ENCODE results near the gene ARAP2. TPM values are rescaled to one million over a fixed set of nuclear protein-coding genes. Genes with fewer than 3 reads are reported as not detected.

ARAP2 gene
- total RNA-seq, 4 donors from 2014 or later, result 12.4 to 23.4 (median 14.4) TPM

DNA sequence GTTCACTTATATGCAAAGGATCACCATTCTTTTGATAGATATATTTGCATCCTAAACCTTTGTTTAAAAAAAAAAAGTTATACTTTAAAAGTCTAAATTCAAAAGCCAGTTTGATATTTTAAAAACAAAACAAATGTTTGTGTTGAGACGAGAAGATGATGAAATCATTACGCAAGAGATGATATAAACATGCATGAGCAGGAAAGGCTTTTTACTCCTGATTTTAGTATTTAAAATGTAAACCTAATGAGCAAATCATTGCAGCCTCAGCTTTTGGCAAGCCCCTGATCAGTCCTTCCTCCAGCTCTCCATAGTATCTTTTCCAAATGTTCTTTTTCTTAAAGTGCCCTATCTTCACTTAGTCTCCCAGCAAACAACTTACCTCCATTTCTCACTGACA, 115.6 kb downstream of the ARAP2 start:
- no peak overlapping the region for H3K4me3 ChIP-seq
- H3K27ac ChIP-seq, result no peak overlapping the region
- TF ChIP-seq POLR2AphosphoS5 (IDR thresholded peaks at IDR 0.05) (no peak), EP300 (IDR thresholded peaks at IDR 0.05) (no peak), POLR2A (IDR thresholded peaks at IDR 0.05) (no peak)
- TF ChIP-seq, protein P1, sequence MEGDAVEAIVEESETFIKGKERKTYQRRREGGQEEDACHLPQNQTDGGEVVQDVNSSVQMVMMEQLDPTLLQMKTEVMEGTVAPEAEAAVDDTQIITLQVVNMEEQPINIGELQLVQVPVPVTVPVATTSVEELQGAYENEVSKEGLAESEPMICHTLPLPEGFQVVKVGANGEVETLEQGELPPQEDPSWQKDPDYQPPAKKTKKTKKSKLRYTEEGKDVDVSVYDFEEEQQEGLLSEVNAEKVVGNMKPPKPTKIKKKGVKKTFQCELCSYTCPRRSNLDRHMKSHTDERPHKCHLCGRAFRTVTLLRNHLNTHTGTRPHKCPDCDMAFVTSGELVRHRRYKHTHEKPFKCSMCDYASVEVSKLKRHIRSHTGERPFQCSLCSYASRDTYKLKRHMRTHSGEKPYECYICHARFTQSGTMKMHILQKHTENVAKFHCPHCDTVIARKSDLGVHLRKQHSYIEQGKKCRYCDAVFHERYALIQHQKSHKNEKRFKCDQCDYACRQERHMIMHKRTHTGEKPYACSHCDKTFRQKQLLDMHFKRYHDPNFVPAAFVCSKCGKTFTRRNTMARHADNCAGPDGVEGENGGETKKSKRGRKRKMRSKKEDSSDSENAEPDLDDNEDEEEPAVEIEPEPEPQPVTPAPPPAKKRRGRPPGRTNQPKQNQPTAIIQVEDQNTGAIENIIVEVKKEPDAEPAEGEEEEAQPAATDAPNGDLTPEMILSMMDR (IDR thresholded peaks at IDR 0.05), result no peak
- no peaks in the 10 kb centered on the region for H3K36me3 ChIP-seq
- H3K9me3 ChIP-seq, result no peaks in the 10 kb centered on the region
- no peak for ATAC-seq
- no peaks in the 10 kb centered on the region for H3K27me3 ChIP-seq
- WGBS, 2 donors (ENCODE audit: low coverage in 1 of 2), result 29 to 38% methylated on average over 2 of the region's 2 CpGs
- H3K4me1 ChIP-seq, result no peaks in the 10 kb centered on the region

DNA sequence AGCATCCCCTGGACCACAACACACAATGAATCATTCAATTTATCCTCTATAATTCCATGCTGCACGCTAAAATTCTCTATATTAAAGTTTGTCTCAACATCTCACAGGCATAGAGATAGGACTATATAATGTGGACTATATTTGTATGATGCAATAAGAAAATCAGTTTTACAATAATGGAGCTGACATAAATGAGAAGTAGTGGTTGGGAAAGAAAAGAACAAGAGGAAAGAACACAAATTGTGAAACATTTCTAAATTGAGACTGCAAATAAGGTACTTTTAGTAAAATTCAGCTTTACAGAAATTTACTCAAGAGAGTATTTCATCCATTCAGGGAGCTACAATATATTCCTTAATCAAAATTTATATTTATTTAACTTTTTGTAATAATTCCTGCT, 120.4 kb downstream of the ARAP2 start:
- TF ChIP-seq POLR2AphosphoS5 (IDR thresholded peaks at IDR 0.05) (no peak), POLR2A (IDR thresholded peaks at IDR 0.05) (no peak), EP300 (IDR thresholded peaks at IDR 0.05) (no peak)
- TF ChIP-seq, protein P1 (IDR thresholded peaks at IDR 0.05), result no peak

DNA sequence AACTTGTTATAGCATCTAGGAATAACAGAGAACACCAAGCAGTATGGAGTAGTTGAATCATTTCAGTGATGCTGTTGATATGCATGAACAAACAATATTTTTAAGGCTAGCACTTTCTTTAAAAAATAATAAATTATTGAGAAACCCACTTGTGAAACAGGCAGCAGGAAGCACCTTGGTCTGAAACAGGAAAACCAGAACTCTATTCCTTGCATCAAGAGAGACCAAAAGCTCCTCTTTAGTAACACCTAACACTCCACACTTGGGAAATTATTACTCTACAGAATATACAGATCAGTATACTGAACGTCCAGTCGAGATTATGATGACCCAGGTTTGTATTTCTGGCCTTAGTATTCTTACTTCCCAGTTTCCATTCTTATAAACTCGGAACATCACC, 129.0 kb downstream of the ARAP2 start:
- no peak overlapping the region for H3K4me3 ChIP-seq
- H3K36me3 ChIP-seq, result no peaks in the 10 kb centered on the region
- no peaks in the 10 kb centered on the region for H3K9me3 ChIP-seq
- H3K27me3 ChIP-seq, result no peaks in the 10 kb centered on the region
- no peak for ATAC-seq
- WGBS, 2 donors (ENCODE audit: low coverage in 1 of 2), result 73 to 81% methylated on average over 3 of the region's 3 CpGs
- H3K27ac ChIP-seq, result no peak overlapping the region
- H3K4me1 ChIP-seq, result no peaks in the 10 kb centered on the region
- TF ChIP-seq EP300 (IDR thresholded peaks at IDR 0.05) (no peak), POLR2AphosphoS5 (IDR thresholded peaks at IDR 0.05) (no peak), POLR2A (IDR thresholded peaks at IDR 0.05) (no peak)
- TF ChIP-seq, protein P1 (IDR thresholded peaks at IDR 0.05), result no peak

More for the DNA sequence above, 120.4 kb downstream of the ARAP2 start:
- Histone ChIP-seq H3K27me3 (no peaks in the 10 kb centered on the region), H3K4me3 (no peak overlapping the region), H3K36me3 (no peaks in the 10 kb centered on the region), H3K4me1 (no peaks in the 10 kb centered on the region), H3K27ac (no peak overlapping the region), H3K9me3 (no peaks in the 10 kb centered on the region)
- 70 to 80% methylated on average over 1 of the region's 1 CpG for WGBS, 2 donors (ENCODE audit: low coverage in 1 of 2)
- ATAC-seq, result no peak

DNA sequence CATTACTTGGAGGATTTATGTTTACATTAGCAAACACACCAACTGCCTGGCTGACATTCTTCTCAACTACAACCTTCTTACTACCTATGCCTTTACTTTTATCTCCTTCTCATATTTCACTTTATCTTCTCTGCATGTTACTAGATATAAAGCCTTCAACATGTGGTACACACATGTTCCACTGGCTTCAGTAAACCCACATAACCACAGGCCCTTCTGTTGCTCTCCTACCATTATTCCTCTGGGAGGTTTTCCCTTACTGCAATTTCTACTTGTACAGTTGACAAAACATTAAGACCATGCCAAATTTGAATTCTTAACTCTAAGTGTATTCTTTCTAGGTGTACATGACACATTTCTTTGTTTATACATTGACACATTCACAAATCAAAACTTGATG, 133.1 kb downstream of the ARAP2 start:
- Histone ChIP-seq H3K4me3 (no peak overlapping the region), H3K4me1 (no peaks in the 10 kb centered on the region), H3K36me3 (no peaks in the 10 kb centered on the region), H3K27me3 (no peaks in the 10 kb centered on the region), H3K27ac (no peak overlapping the region), H3K9me3 (no peaks in the 10 kb centered on the region)
- no peak for ATAC-seq
- no peak for TF ChIP-seq POLR2A (IDR thresholded peaks at IDR 0.05)

DNA sequence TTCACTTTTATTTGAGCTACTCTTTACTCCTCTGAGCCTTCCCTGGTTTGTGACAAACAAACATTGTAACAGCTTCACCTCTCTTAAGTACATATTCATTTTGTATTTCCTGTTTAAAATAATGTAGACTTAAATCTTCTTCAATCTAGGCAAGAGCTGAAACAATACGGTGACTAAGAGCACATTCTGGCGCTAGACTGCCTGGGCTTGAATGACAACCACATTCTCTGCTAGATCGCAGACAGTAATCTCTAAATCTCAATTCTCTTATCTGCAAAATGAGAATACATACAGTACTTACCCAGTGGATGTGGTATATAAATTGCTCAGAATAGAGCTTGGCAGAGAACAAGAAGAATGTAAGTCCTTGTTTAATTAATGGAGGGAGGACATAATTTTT, 144.8 kb downstream of the ARAP2 start:
- WGBS, 2 donors (ENCODE audit: low coverage in 1 of 2), result 94 to 97% methylated on average over 3 of the region's 3 CpGs
- TF ChIP-seq POLR2A (IDR thresholded peaks at IDR 0.05), result no peak
- no peak for TF ChIP-seq EP300 (IDR thresholded peaks at IDR 0.05)
- TF ChIP-seq, protein P1 (IDR thresholded peaks at IDR 0.05), result no peak
- no peak for TF ChIP-seq POLR2AphosphoS5 (IDR thresholded peaks at IDR 0.05)

More for the DNA sequence above, 144.8 kb downstream of the ARAP2 start:
- Histone ChIP-seq H3K27me3 (no peaks in the 10 kb centered on the region), H3K9me3 (no peaks in the 10 kb centered on the region), H3K4me3 (no peak overlapping the region), H3K4me1 (no peaks in the 10 kb centered on the region), H3K36me3 (no peaks in the 10 kb centered on the region), H3K27ac (no peak overlapping the region)
- ATAC-seq, result no peak

All from gastroesophageal sphincter (tissue), 4 donors.